Esophagus squamous epithelium (tissue), 5 donors: ENCODE measurements around the gene RPS6KA3. TPM values are rescaled to one million over a fixed set of nuclear protein-coding genes. Genes with fewer than 3 reads are reported as not detected.

Experiments
- DNase-seq: peaks from one replicate; lab custom pipeline; 2025; lab: John Stamatoyannopoulos, UW
- H3K27ac ChIP-seq, 4 donors: fragments of 200-600 bp; sonication (generic); one replicate each; pipeline ENCODE4 v1.5.1; 2016 to 2019; ENCODE audit warnings: mild to moderate bottlenecking in 1 of 4
- H3K27me3 ChIP-seq, 4 donors: fragments of 200-600 bp; sonication (generic); 1 replicate in 3 of 4; 2 replicates in 1 of 4; pipeline versions ENCODE4 v1.5.1 to v1.6.0; 2017 to 2021; ENCODE audit warnings: antibody characterized with exemption in 1 of 4
- H3K36me3 ChIP-seq, 3 donors: fragments of 200-600 bp; sonication (generic); one replicate each; pipeline ENCODE4 v1.5.1; 2016 to 2019
- H3K4me1 ChIP-seq, 3 donors: fragments of 200-600 bp; sonication (generic); one replicate each; pipeline ENCODE4 v1.5.1; 2017 to 2019
- H3K4me3 ChIP-seq, 4 donors: fragments of 200-600 bp; sonication (generic); 1 replicate in 3 of 4; 2 replicates in 1 of 4; pipeline ENCODE4 v1.5.1; 2016 to 2019; ENCODE audit warnings: mild to moderate bottlenecking in 2 of 4, moderate library complexity in 1 of 4
- H3K9me3 ChIP-seq, 3 donors: fragments of 200-600 bp; sonication (generic); one replicate each; pipeline ENCODE4 v1.5.1; 2016 to 2019
- CTCF ChIP-seq, 6 experiments: fragments of 450-650 bp in 4 of 6; fragments of 200-600 bp in 2 of 6; sonication (generic) in 2 of 6; IDR thresholded peaks; one replicate each; pipeline ENCODE4 v1.5.1; 2016 to 2019; ENCODE audit warnings: antibody characterized with exemption in 6 of 6, mild to moderate bottlenecking in 4 of 6, moderate library complexity in 4 of 6
- POLR2A ChIP-seq, 4 donors: fragments of 450-650 bp; IDR thresholded peaks; one replicate each; pipeline ENCODE4 v1.6.1; 2017; ENCODE audit warnings: antibody characterized with exemption in 4 of 4, mild to moderate bottlenecking in 4 of 4, moderate library complexity in 3 of 4
- WGBS, 2 donors: methylation state at CpG; one replicate each; pipeline ENCODE4 v1.1.5; 2018; 5-methylcytosine and 5-hydroxymethylcytosine counted together
- intact Hi-C: fragments of 100-400 bp; cut with DNase I; formaldehyde crosslinking; loops from one replicate; pipeline ENCODE4 v1.15.0; 2022
- total RNA-seq, 4 donors: library from RNA; depleted of rRNA; stranded (reverse); fragments of >200 nt; gene quantifications; one replicate each; pipeline ENCODE4 v1.1.0, GENCODE V29; 2016
- donor health status: DM: yes; HTN: yes; CAD: no.

The RPS6KA3 gene
- total RNA-seq, 4 donors from 2014 or later: 15.8 to 30.9 (median 29.7) TPM

- H3K36me3 ChIP-seq: peaks cover 0 to 29% (median 0%) of the 10 kb centered on the region in 3 donors
- H3K27me3 ChIP-seq: no peaks in the 10 kb centered on the region
- intact Hi-C loops: no loop called here
- H3K27ac ChIP-seq: no peak overlapping the region
- WGBS, 2 donors: 54 to 56% methylated on average over 2 of the region's 2 CpGs
- DNase-seq: no peak
- TF ChIP-seq POLR2A (IDR thresholded peaks at IDR 0.05): no peak
- no peak for TF ChIP-seq CTCF (IDR thresholded peaks at IDR 0.05)
- peaks cover 0 to 10% (median 4%) of the 10 kb centered on the region in 3 donors for H3K4me1 ChIP-seq
- no peaks in the 10 kb centered on the region for H3K9me3 ChIP-seq
- H3K4me3 ChIP-seq: no peak overlapping the region
Measured at GRCh38 chrX:20227116-20227515, 39.6 kb downstream of the RPS6KA3 start.

- WGBS, 2 donors: 54 to 78% methylated on average over 1 of the region's 1 CpG
- Histone ChIP-seq H3K9me3 (no peaks in the 10 kb centered on the region), H3K27me3 (no peaks in the 10 kb centered on the region), H3K27ac (no peak overlapping the region), H3K4me3 (no peak overlapping the region), H3K4me1 (peaks cover 0 to 10% (median 4%) of the 10 kb centered on the region in 3 donors), H3K36me3 (peaks cover 0 to 14% (median 0%) of the 10 kb centered on the region in 3 donors)
- DNase-seq: no peak
- intact Hi-C loops: no loop called here
- TF ChIP-seq CTCF (IDR thresholded peaks at IDR 0.05): no peak
- no peak for TF ChIP-seq POLR2A (IDR thresholded peaks at IDR 0.05)
Measured at GRCh38 chrX:20225488-20225833, 41.2 kb downstream of the RPS6KA3 start.

- no peaks in the 10 kb centered on the region for H3K9me3 ChIP-seq
- no peaks in the 10 kb centered on the region for H3K27me3 ChIP-seq
- H3K4me1 ChIP-seq: peaks cover 0 to 10% (median 4%) of the 10 kb centered on the region in 3 donors
- H3K36me3 ChIP-seq: peaks cover 0 to 13% (median 0%) of the 10 kb centered on the region in 3 donors
- intact Hi-C loops: no loop called here
- TF ChIP-seq POLR2A (IDR thresholded peaks at IDR 0.05): no peak
- no peak for TF ChIP-seq CTCF (IDR thresholded peaks at IDR 0.05)
- DNase-seq: no peak
- no peak overlapping the region for H3K4me3 ChIP-seq
- no peak overlapping the region for H3K27ac ChIP-seq
- 73 to 96% methylated on average over 2 of the region's 2 CpGs for WGBS, 2 donors
Measured at GRCh38 chrX:20224814-20225487, 41.8 kb downstream of the RPS6KA3 start.

- Histone ChIP-seq H3K4me1 (peaks cover 0 to 12% (median 4%) of the 10 kb centered on the region in 3 donors), H3K27me3 (no peaks in the 10 kb centered on the region), H3K36me3 (no peaks in the 10 kb centered on the region), H3K27ac (no peak overlapping the region), H3K9me3 (no peaks in the 10 kb centered on the region), H3K4me3 (no peak overlapping the region)
- intact Hi-C loops: no loop called here
- WGBS, 2 donors: 58 to 69% methylated on average over 3 of the region's 3 CpGs
- DNase-seq: no peak
- no peak for TF ChIP-seq CTCF (IDR thresholded peaks at IDR 0.05)
- TF ChIP-seq POLR2A (IDR thresholded peaks at IDR 0.05): no peak
Measured at GRCh38 chrX:20221902-20222301, 44.8 kb downstream of the RPS6KA3 start.

- Histone ChIP-seq H3K4me1 (peaks cover 0 to 5% (median 0%) of the 10 kb centered on the region in 3 donors), H3K9me3 (no peaks in the 10 kb centered on the region), H3K27ac (peak overlapping the region in 2 of 4 donors; percentile 27 to 39), H3K36me3 (no peaks in the 10 kb centered on the region), H3K27me3 (no peaks in the 10 kb centered on the region), H3K4me3 (peak overlapping the region in 1 of 4 donors; percentile 20)
- WGBS, 2 donors: 54 to 61% methylated on average over 8 to 9 of the region's 9 CpGs
- no peak for DNase-seq
- intact Hi-C loops: no loop called here
- no peak for TF ChIP-seq POLR2A (IDR thresholded peaks at IDR 0.05)
- no peak for TF ChIP-seq CTCF (IDR thresholded peaks at IDR 0.05)
Measured at GRCh38 chrX:20218836-20219505, 47.7 kb downstream of the RPS6KA3 start.
